NCI-H2029 (cell line): Measurements from ENCODE around the gene PAIP2B.
"Not testable (repeated sequence)": the region's sequence is repeated elsewhere in the genome, so short reads cannot be mapped to it uniquely, and the experiment has no call there.

Experiments used
- DNase-seq: peaks from one replicate; lab custom pipeline; 2025; lab: John Stamatoyannopoulos, UW

Gene PAIP2B

GRCh38 chr2:71216501-71216900 lies 10.4 kb downstream of the PAIP2B start:
- DNase-seq: peak; percentile 1

- no peak for DNase-seq
Observed at GRCh38 chr2:71215447-71215846, 11.5 kb downstream of the PAIP2B start.

- DNase-seq: no peak
Observed at GRCh38 chr2:71212336-71212735, 14.6 kb downstream of the PAIP2B start.

GRCh38 chr2:71210292-71210691 lies 16.6 kb downstream of the PAIP2B start:
- no peak for DNase-seq

GRCh38 chr2:71208756-71209155 lies 18.1 kb downstream of the PAIP2B start:
- no peak for DNase-seq

- DNase-seq: no peak
Observed at GRCh38 chr2:71207601-71208000, 19.3 kb downstream of the PAIP2B start.

- DNase-seq: no peak
Observed at GRCh38 chr2:71206271-71206670, 20.6 kb downstream of the PAIP2B start.

- DNase-seq: no peak
Observed at GRCh38 chr2:71191570-71191943, 35.3 kb downstream of the PAIP2B start.

GRCh38 chr2:71190656-71191569 lies 36.0 kb downstream of the PAIP2B start:
- DNase-seq: peak; percentile 3

- DNase-seq: no peak
Observed at GRCh38 chr2:71187589-71187988, 39.3 kb downstream of the PAIP2B start.

- no peak for DNase-seq
Observed at GRCh38 chr2:71186973-71187372, 39.9 kb downstream of the PAIP2B start.

- not testable (repeated sequence) for DNase-seq
Observed at GRCh38 chr2:71183306-71184115, 43.4 kb downstream of the PAIP2B start.

- no peak for DNase-seq
Observed at GRCh38 chr2:71181316-71181715, 45.6 kb downstream of the PAIP2B start.

- DNase-seq: peak; percentile 68
Observed at GRCh38 chr2:71178836-71179235, 48.1 kb downstream of the PAIP2B start.

GRCh38 chr2:71174207-71174606 lies 52.7 kb downstream of the PAIP2B start:
- no peak for DNase-seq

- no peak for DNase-seq
Observed at GRCh38 chr2:71173096-71173495, 53.8 kb downstream of the PAIP2B start.

- DNase-seq: no peak
Observed at GRCh38 chr2:71166812-71167211, 60.1 kb downstream of the PAIP2B start.

- DNase-seq: no peak
Observed at GRCh38 chr2:71157124-71157793, 69.6 kb downstream of the PAIP2B start.

GRCh38 chr2:71156573-71156972 lies 70.3 kb downstream of the PAIP2B start:
- DNase-seq: no peak

GRCh38 chr2:71155846-71156245 lies 71.1 kb downstream of the PAIP2B start:
- DNase-seq: no peak

- no peak for DNase-seq
Observed at GRCh38 chr2:71154798-71155197, 72.1 kb downstream of the PAIP2B start.

- DNase-seq: no peak
Observed at GRCh38 chr2:71154279-71154678, 72.6 kb downstream of the PAIP2B start.
